K562 (cell line): ENCODE results near the gene AJAP1. TPM values are rescaled to one million over a fixed set of nuclear protein-coding genes. Genes with fewer than 3 reads are reported as not detected.

Experiments
- ATAC-seq: fragments of 200-7000 bp; cut with Tn5 transposase; 3 replicates; pipeline ENCODE4 v1.9.1; 2020; ENCODE audit warnings: moderate library complexity
- BruUV-seq: library from RNA; stranded (reverse); fragments of 400-500 nt; replicated peaks from 2 replicates; lab custom pipeline; 2021; lab: Mats Ljungman, UMichigan
- CTCF ChIA-PET: fragments of 300-600 bp; formaldehyde crosslinking; extraction: SDS; loops from one replicate; lab custom pipeline; 2021; ENCODE audit warnings: low intra/inter-chr PET ratio; lab: Yijun Ruan, JAX
- POLR2A ChIA-PET: fragments of 300-600, 350-650 bp; sonication (Branson Sonifier 250); formaldehyde crosslinking; extraction: SDS; loops from one replicate; lab custom pipeline; 2021; ENCODE audit warnings: antibody characterized with exemption, inconsistent platforms; lab: Yijun Ruan, JAX
- DNase-seq, 4 experiments: peaks; one replicate each; pipeline versions ENCODE4 v3.0.0 to v3.0.0-alpha.2; 2011 to 2018; ENCODE audit warnings: low spot score in 3 of 4, mixed read lengths in 3 of 4; ENCODE audit errors: extremely low read depth in 1 of 4
- FAIRE-seq: peaks from 2 replicates; lab custom pipeline; 2011; peaks lifted over from hg19 to GRCh38; lab: Jason Lieb, UNC
- H2AFZ ChIP-seq: 2 replicates; pipeline ENCODE4 v1.6.0; 2011; ENCODE audit warnings: low read depth, low read length, control low read depth, inconsistent platforms
- H3K27ac ChIP-seq: fragments of 200-600 bp; 3 replicates; pipeline ENCODE4 v1.8.0; 2011; ENCODE audit warnings: low read depth, mild to moderate bottlenecking, control low read depth, inconsistent platforms, low read length, moderate library complexity, mixed read lengths; ENCODE audit errors: extremely low read depth
- H3K27me3 ChIP-seq, 2 experiments: fragments of 300-600 bp in 1 of 2; 2 replicates in 1 of 2; 3 replicates in 1 of 2; pipeline versions ENCODE4 v1.6.0 to v1.8.0; 2011; ENCODE audit warnings: inconsistent platforms in 2 of 2, low read length in 2 of 2, mild to moderate bottlenecking in 1 of 2, mixed read lengths in 1 of 2, moderate library complexity in 1 of 2; ENCODE audit not compliant: control insufficient read depth in 2 of 2, insufficient read depth in 2 of 2
- H3K36me3 ChIP-seq: fragments of 300-600 bp; 3 replicates; pipeline ENCODE4 v1.8.0; 2011; ENCODE audit warnings: mild to moderate bottlenecking, low read length, inconsistent platforms; ENCODE audit not compliant: control insufficient read depth, insufficient read depth
- H3K4me1 ChIP-seq, 2 experiments: fragments of 200-600 bp in 1 of 2; replicated peaks in 1 of 2; 2 replicates in 1 of 2; 3 replicates in 1 of 2; pipeline versions ENCODE4 v1.5.1 to v1.8.0; 2011; ENCODE audit warnings: inconsistent platforms in 2 of 2, low read length in 2 of 2, mild to moderate bottlenecking in 1 of 2, mixed read lengths in 1 of 2, moderate library complexity in 1 of 2; ENCODE audit not compliant: control insufficient read depth in 2 of 2, insufficient read depth in 2 of 2
- H3K4me2 ChIP-seq: 2 replicates; pipeline ENCODE4 v1.6.1; 2011; ENCODE audit warnings: low read length, control low read depth, inconsistent platforms, mixed read lengths; ENCODE audit not compliant: insufficient read depth
- H3K4me3 ChIP-seq: fragments of 200-600 bp; sonication (generic), shearing (Covaris generic); 2 replicates; pipeline ENCODE4 v1.5.1; 2016; ENCODE audit warnings: control low read depth, inconsistent platforms
- H3K79me2 ChIP-seq: fragments of 200-600 bp; 3 replicates; pipeline ENCODE4 v1.8.0; 2011; ENCODE audit warnings: low read length, inconsistent platforms; ENCODE audit not compliant: control insufficient read depth, insufficient read depth
- H3K9ac ChIP-seq, 2 experiments: 2 replicates each; pipeline versions ENCODE4 v1.6.0 to v1.6.1; 2011; ENCODE audit warnings: low read depth in 2 of 2, low read length in 2 of 2, control low read depth in 1 of 2, inconsistent platforms in 1 of 2, mild to moderate bottlenecking in 1 of 2, mixed read lengths in 1 of 2; ENCODE audit not compliant: insufficient read depth in 1 of 2
- H3K9me1 ChIP-seq: one replicate; pipeline ENCODE4 v1.6.0; 2011; ENCODE audit warnings: inconsistent platforms, mild to moderate bottlenecking, low read length, moderate library complexity; ENCODE audit not compliant: control insufficient read depth, insufficient read depth
- H3K9me3 ChIP-seq: replicated peaks from 2 replicates; pipeline ENCODE4 v1.5.1; 2011; ENCODE audit warnings: low read depth, low read length, inconsistent platforms; ENCODE audit not compliant: control insufficient read depth, insufficient read depth
- H4K20me1 ChIP-seq: replicated peaks from 2 replicates; pipeline ENCODE4 v1.6.1; 2011; ENCODE audit warnings: low read length, inconsistent platforms, mixed read lengths; ENCODE audit not compliant: control insufficient read depth, insufficient read depth
- BCOR ChIP-seq: fragments of 450-650 bp; IDR thresholded peaks from 2 replicates; pipeline ENCODE4 v1.6.1; 2016
- FOXP4 ChIP-seq: sonication (generic); formaldehyde crosslinking; IDR thresholded peaks from 2 replicates; pipeline ENCODE4 v1.8.0; 2022; ENCODE audit warnings: mild to moderate bottlenecking, missing genetic modification reagents, borderline replicate concordance
- KDM2B ChIP-seq: fragments of 250-450 bp; sonication (Bioruptor Pico); IDR thresholded peaks from 2 replicates; pipeline ENCODE4 v1.8.0; 2021; ENCODE audit warnings: mild to moderate bottlenecking, moderate library complexity
- RAD21 ChIP-seq, 2 experiments: fragments of 250-450 bp in 1 of 2; fragments of 450-650 bp in 1 of 2; sonication (Bioruptor Pico) in 1 of 2; formaldehyde crosslinking in 1 of 2; IDR thresholded peaks in 1 of 2; conservative IDR thresholded peaks in 1 of 2; 2 replicates each; pipeline versions ENCODE4 v1.4.0 to v1.8.0; 2020 to 2022; ENCODE audit warnings: mild to moderate bottlenecking in 2 of 2, moderate library complexity in 1 of 2
- RUNX1 ChIP-seq: sonication (generic); IDR thresholded peaks from 2 replicates; pipeline ENCODE4 v1.6.1; 2016; ENCODE audit warnings: antibody characterized with exemption, low read depth
- SMARCA5 ChIP-seq: fragments of 450-650 bp; IDR thresholded peaks from 2 replicates; pipeline ENCODE4 v1.6.1; 2016
- ZFP36 ChIP-seq: fragments of 150-350 bp; IDR thresholded peaks from 2 replicates; pipeline ENCODE4 v1.6.1; 2018; ENCODE audit warnings: low read length, low read depth; ENCODE audit not compliant: partially characterized antibody
- ZNF445 ChIP-seq: fragments of 250-450 bp; sonication (Bioruptor Pico); IDR thresholded peaks from 2 replicates; pipeline ENCODE4 v1.4.0; 2020; ENCODE audit warnings: low read depth, mild to moderate bottlenecking, moderate library complexity
- ZNF740 ChIP-seq, 3 experiments: fragments of 200-800 bp in 1 of 3; sonication (Bioruptor generic) in 1 of 3; sonication (generic) in 1 of 3; formaldehyde crosslinking in 1 of 3; IDR thresholded peaks; 2 replicates each; pipeline versions ENCODE4 v1.6.1 to v1.8.0; 2016 to 2022; ENCODE audit warnings: mild to moderate bottlenecking in 2 of 3, missing compliant biosample characterization in 2 of 3, missing genetic modification characterization in 2 of 3, missing genetic modification reagents in 1 of 3
- ZNF75A ChIP-seq: fragments of 450-650 bp; formaldehyde crosslinking; IDR thresholded peaks from 2 replicates; pipeline ENCODE4 v1.4.0; 2020; ENCODE audit warnings: mild to moderate bottlenecking
- WGBS: fragments of 100-300 bp; shearing (Covaris generic); methylation state at CpG from one replicate; pipeline ENCODE4 v1.1.6; 2016; ENCODE audit warnings: low coverage, mixed read lengths; ENCODE audit not compliant: insufficient coverage; ENCODE audit errors: missing lambda C conversion rate; 5-methylcytosine and 5-hydroxymethylcytosine counted together
- in situ Hi-C: fragments of 300-500 bp; cut with MboI; formaldehyde crosslinking; loops from 4 replicates; pipeline ENCODE4 v1.15.0; 2018; ENCODE audit warnings: inconsistent platforms, mixed read lengths
- intact Hi-C: fragments of 100-400 bp; cut with micrococcal nuclease; formaldehyde crosslinking; loops from 2 replicates; pipeline ENCODE4 v1.14.2; 2022
- polyA plus RNA-seq, 8 experiments: library from polyadenylated mRNA; depleted of rRNA in 4 of 8; stranded (reverse) in 5 of 8; unstranded in 3 of 8; fragments of >200 nt; fragmentation: Nextera tagmentation in 2 of 8; fragmentation: Illumina TruSeq in 1 of 8; extraction: Ambion mirVana in 2 of 8; extraction: Trizol in 1 of 8; gene quantifications; 2 replicates each; pipeline versions ENCODE4 v1.2.1 to v1.2.3, GENCODE V29; 2011 to 2014; ENCODE audit warnings: inconsistent platforms in 1 of 8, missing spikeins in 1 of 8
- total RNA-seq, 7 experiments: library from RNA; depleted of rRNA in 6 of 7; stranded (reverse); fragments of >200 nt in 6 of 7; fragmentation: Illumina TruSeq in 2 of 7; extraction: Trizol in 2 of 7; gene quantifications; 2 replicates each; pipeline versions ENCODE4 v1.2.1 to v1.2.3, GENCODE V29; 2011 to 2021; ENCODE audit warnings: low replicate concordance in 1 of 7
- TF ChIP-seq, protein P1 (sequence below): fragments of 450-650 bp; IDR thresholded peaks from 2 replicates; pipeline ENCODE4 v1.6.1; 2016
- TF ChIP-seq, protein P2 (sequence below): fragments of 450-650 bp; formaldehyde crosslinking; IDR thresholded peaks from 2 replicates; pipeline ENCODE4 v1.4.0; 2020; ENCODE audit warnings: mild to moderate bottlenecking, moderate library complexity
- TF ChIP-seq, protein P3 (sequence below): IDR thresholded peaks from 2 replicates; pipeline ENCODE4 v1.6.1; 2011; ENCODE audit warnings: borderline replicate concordance, low read depth, mild to moderate bottlenecking, moderate library complexity, low read length; ENCODE audit not compliant: insufficient read depth, poor library complexity, severe bottlenecking

Gene AJAP1
- total and polyA plus RNA-seq, 9 of the 15 experiments (the other 6 are each of a cell fraction or from before 2014, with no cell fraction given) = not detected

DNA sequence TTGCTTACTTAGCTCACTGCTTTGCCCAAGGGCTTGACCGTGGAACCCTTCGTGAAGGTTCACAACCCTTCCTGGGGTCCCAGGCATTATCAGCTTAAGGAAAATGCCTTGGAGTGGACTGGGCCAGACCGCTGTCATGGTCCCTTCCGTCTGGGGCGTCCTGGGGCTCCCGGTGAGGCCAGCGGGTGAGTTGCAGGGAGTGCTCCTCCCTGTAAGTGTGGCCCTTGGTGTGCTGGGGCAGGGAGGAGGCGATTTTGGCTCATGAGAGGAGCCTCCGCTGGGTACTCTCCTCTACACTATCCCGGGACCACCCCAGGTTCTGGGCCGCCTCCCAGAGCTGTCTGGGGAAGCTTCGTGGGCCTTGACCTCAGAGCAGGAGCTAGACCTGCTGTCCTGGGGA is 48.1 kb downstream of the AJAP1 start:
- ATAC-seq (no peak), DNase-seq (no peak), FAIRE-seq (no peak)
- H3K9me3 ChIP-seq = no peaks in the 10 kb centered on the region
- in situ Hi-C loops (no loop called here), intact Hi-C loops (no loop called here)
- CTCF ChIA-PET = no interaction called here
- no peak overlapping the region for H3K4me2 ChIP-seq
- no peaks in the 10 kb centered on the region for H3K9me1 ChIP-seq
- no peaks in the 10 kb centered on the region for H3K79me2 ChIP-seq
- WGBS = under 1% methylated on average over 12 of the region's 12 CpGs
- BruUV-seq = no TSS peak
- H3K27me3 ChIP-seq = peaks cover 0 to 22% of the 10 kb centered on the region in 2 experiments; a peak in 2 of 5 replicates
- no peak overlapping the region for H2AFZ ChIP-seq
- TF ChIP-seq RAD21 (CRISPR knock-in tag; conservative IDR thresholded peaks at IDR 0.05 in 1 of 2, IDR thresholded peaks at IDR 0.05 in 1 of 2) (no peak), SMARCA5 (no peak), ZFP36 (no peak), ZNF740 (CRISPR knock-in tag; IDR thresholded peaks at IDR 0.05) (no peak), ZNF740 (tag; IDR thresholded peaks at IDR 0.05) (no peak), FOXP4 (CRISPR knock-in tag) (no peak), ZNF445 (CRISPR knock-in tag) (no peak), ZNF75A (CRISPR knock-in tag) (no peak), RUNX1 (no peak), KDM2B (CRISPR knock-in tag) (no peak), BCOR (no peak)
- TF ChIP-seq, protein P1, sequence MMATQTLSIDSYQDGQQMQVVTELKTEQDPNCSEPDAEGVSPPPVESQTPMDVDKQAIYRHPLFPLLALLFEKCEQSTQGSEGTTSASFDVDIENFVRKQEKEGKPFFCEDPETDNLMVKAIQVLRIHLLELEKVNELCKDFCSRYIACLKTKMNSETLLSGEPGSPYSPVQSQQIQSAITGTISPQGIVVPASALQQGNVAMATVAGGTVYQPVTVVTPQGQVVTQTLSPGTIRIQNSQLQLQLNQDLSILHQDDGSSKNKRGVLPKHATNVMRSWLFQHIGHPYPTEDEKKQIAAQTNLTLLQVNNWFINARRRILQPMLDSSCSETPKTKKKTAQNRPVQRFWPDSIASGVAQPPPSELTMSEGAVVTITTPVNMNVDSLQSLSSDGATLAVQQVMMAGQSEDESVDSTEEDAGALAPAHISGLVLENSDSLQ = no peak
- TF ChIP-seq, protein P2, sequence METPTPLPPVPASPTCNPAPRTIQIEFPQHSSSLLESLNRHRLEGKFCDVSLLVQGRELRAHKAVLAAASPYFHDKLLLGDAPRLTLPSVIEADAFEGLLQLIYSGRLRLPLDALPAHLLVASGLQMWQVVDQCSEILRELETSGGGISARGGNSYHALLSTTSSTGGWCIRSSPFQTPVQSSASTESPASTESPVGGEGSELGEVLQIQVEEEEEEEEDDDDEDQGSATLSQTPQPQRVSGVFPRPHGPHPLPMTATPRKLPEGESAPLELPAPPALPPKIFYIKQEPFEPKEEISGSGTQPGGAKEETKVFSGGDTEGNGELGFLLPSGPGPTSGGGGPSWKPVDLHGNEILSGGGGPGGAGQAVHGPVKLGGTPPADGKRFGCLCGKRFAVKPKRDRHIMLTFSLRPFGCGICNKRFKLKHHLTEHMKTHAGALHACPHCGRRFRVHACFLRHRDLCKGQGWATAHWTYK (CRISPR knock-in tag) = no peak
- TF ChIP-seq, protein P3, sequence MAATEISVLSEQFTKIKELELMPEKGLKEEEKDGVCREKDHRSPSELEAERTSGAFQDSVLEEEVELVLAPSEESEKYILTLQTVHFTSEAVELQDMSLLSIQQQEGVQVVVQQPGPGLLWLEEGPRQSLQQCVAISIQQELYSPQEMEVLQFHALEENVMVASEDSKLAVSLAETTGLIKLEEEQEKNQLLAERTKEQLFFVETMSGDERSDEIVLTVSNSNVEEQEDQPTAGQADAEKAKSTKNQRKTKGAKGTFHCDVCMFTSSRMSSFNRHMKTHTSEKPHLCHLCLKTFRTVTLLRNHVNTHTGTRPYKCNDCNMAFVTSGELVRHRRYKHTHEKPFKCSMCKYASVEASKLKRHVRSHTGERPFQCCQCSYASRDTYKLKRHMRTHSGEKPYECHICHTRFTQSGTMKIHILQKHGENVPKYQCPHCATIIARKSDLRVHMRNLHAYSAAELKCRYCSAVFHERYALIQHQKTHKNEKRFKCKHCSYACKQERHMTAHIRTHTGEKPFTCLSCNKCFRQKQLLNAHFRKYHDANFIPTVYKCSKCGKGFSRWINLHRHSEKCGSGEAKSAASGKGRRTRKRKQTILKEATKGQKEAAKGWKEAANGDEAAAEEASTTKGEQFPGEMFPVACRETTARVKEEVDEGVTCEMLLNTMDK = no peak
- H3K4me3 ChIP-seq = no peak overlapping the region
- no peaks in the 10 kb centered on the region for H3K4me1 ChIP-seq
- 0 out of 2 replicates have a peak, but pooled peaks cover 3% of the 10 kb centered on the region for H4K20me1 ChIP-seq
- no peak overlapping the region for H3K27ac ChIP-seq
- H3K9ac ChIP-seq = no peak overlapping the region
- POLR2A ChIA-PET = interaction anchor here (0.6 kb wide), 1 partner anchor 306 kb away, joined by 4 read pairs; no protein-coding TSS in a partner anchor
- H3K36me3 ChIP-seq = no peaks in the 10 kb centered on the region
